NCI-H1436 treated with DMSO at 0.1 percent for 48 hours (cell line): ENCODE results near the gene OR5M3.

Source experiments
- DNase-seq: peaks from one replicate; lab custom pipeline; 2025; lab: John Stamatoyannopoulos, UW

OR5M3 gene

DNA sequence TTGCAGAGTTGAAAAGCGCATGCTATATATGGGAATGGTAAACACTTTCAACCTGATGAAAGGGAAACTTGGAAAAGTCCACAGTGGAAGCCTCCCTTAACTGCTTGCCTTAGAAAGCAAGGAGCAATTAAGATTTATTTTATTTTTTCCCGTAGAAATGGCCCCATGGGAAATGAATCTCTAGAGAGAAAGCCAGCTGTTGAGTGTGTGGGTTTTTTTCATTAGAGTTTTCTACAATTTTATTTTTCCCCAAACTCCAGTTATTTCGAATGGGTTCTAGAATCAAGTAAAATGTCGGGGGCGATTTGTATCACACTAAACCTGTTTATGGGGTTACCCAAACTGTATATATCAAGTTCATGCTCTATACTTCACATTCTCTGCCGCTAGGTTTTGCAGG lies at the start of gene OR5M3:
Gene OR5M3 (minus strand): TSS at position 101 of the 400 bp plus-strand sequence. CDS start 2,855 bp downstream, outside the sequence.
- DNase-seq: no peak

DNA sequence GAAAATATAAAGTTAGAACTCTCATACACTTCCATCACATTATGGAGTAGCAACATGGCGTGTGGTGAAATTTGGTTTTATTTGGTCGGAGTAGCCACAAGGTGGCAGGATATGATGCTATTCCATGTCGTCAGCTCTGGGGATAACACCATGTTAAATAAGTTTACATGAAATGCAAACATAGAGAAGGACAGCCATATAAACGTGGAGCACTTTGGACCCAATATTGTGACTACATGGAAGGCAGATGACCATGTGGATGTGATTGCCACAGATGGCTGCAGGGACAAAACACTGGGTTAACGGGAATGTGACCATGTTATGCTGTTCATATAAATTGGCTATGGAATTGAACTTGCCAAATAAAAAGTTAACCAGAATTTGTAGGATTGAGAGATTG lies 48.9 kb upstream of the OR5M3 start:
- DNase-seq: no peak

DNA sequence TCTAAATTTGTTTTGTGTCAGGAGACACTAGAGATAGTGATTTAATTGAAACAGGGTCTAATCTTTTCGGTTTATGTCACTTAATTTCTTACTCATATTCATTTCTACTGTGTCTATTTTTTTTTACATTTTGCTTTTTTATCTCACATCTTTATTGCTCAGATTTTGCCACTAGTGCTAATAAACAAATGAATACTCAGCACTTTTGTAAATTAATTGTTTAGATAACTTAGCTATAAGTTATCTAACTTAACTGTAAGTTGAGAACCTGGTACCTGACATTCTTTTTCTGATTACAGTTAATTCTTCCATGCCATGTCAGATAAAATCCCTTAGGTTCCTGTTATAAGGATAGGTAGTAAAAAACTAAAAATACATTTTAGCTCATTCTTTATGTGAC lies 40.1 kb upstream of the OR5M3 start:
- DNase-seq: no peak

DNA sequence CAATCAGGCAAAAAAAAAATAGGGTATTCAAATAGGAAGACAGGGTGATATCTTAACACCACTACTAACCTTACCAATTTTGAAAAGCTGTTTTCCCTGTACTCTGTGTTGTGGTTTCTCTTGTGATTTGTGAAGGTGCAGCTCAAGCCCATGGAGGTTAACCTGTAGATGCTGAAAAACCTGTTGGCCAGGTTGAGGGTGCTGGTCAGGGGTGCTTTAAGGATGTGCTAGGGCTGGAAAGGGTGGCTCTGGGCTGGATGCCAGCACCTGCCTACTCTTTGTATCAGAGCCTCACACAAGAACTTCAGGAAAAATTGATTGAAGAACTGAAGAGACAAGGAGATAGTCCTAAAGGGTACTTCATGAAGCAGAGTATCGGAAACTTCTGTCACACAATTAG lies 36.3 kb upstream of the OR5M3 start:
- DNase-seq: no peak

DNA sequence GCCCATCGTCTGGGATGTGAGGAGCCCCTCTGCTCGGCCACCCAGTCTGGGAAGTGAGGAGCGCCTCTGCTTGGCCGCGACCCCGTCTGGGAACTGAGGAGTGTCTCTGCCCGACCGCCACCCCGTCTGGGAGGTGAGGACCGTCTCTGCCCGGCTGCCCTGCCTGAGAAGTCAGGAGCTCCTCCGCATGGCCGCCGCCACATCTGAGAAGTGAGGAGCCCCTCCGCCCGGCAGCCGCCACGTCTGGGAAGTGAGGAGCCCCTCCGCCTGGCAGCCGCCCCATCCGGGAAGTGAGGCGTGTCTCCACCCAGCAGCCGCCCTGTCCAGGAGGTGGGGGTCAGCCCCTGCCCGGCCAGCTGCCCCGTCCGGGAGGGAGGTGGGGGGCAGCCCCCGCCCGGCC lies 23.9 kb upstream of the OR5M3 start:
- DNase-seq: no peak

DNA sequence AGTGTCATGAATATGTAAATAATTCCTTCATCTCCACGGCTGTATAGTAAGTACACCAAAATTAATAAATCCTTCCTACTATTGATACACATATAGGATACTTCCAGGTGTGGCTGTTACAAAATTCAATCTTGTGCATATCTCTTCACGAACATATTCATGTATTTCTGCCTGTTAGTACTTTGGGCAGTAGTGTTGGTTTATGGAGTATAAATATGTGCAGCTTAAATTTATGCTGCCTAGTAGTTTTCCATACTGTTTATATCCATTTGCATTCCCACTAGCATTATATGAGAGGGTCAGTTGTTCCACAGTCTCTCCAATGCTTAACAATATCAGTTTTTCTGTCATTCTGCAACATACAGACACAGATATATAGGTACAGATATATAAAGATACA lies 22.0 kb upstream of the OR5M3 start:
- no peak for DNase-seq

DNA sequence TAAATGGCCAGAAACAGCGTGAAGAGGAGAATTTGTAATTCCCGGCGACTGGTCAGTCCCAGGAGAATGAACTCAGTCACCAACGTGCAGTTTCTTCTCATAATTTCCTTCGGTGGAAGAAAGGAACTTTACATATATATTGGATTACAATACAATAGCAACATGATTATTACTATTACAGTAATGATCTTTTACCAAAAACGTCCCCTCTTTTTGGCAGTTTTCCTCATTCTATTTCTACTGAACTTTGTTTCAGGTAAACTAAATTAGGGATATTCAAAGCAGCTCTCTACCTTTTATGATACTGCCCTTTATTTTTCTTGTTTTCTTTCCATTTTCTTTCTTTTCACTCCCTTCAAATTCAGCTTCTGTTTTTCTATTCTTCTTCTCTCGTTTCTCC lies 18.1 kb upstream of the OR5M3 start, which contains the start of gene OR5M8:
Gene OR5M8 (minus strand): TSS at position 101 of the 400 bp plus-strand sequence. CDS start 0 bp downstream, at position 101.
- no peak for DNase-seq

DNA sequence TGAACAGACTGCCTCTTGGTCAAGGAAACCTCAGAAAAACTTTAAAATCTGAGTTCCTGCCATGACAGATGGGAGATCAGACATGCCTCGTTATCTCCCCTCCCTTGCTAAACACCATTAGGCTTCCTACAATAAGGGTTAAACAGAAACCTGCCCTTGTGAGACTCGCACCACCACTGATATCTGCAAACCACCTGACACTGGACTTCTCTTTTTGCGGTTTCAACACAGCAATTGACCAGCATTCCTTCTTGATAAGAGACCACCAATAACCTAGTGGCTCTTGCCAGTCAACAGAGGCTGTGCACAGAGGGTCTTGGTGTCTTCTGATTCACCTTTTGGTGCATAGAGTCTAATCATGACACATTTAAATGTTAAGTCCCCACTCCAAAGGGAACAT lies 13.6 kb upstream of the OR5M3 start:
- DNase-seq: no peak

DNA sequence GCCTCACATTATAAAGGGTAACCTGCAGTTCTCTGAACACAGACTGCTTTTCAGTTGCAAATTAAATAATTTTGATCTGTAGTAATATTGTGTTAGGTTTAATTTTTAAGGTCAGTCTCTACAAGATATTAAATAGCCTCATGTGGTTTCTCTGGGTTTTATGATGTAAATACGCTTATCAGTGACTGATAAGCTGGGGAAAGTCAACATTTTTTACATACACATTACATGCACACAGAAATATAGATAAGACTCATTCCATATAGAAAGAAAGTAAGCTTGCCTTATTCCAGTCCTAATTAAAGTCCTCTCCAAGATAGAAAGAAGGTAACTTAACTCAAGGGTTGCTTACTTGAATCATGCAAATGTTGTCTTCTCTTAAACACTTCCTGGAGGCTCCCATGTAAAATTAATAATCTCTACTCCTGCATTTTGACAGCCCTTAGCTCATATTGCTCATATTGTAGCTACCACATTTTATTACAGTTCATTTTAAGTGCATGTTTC lies 1.6 kb upstream of the OR5M3 start:
- DNase-seq: no peak

DNA sequence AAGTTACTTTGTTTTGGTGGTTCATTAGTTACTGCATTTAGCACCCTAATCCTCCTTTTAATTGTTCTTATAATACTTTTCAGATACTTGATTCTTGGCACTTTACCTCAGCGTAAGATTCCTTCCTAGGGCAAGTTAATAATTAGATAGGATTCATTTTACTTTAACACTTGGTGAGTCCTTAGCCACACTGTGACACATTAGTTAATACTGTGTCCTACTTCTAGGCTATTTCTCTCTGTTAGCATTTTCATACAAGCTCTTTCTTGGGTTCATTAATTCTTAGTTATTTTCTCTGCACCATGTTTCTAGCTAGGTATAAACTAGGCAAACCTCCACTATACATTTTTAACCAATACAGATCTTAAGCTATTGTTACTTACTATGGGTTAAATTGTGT lies 16.1 kb downstream of the OR5M3 start:
- no peak for DNase-seq

DNA sequence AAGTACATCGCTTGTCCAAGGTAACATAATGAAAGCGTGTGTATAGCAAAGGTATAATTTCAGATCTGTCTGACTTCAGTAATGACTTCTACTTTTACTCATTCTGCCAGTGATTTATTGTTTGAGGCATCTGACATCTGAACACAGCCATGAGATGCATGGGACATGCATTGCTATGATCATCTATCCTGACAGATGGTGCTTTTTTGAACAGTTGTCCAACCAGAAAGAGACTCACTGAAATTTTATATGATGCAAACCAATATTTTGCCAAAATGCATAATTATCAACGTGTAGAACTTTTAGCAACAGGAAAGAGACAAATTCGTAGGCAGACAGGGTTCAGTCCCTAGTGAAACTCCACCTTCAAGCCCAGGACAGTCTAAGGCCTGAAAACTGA lies 19.6 kb downstream of the OR5M3 start:
- no peak for DNase-seq
